Measurements from ENCODE around the gene IGSF3. TPM values are rescaled to one million over a fixed set of nuclear protein-coding genes. Genes with fewer than 3 reads are reported as not detected.
"Not testable (repeated sequence)": the region's sequence is repeated elsewhere in the genome, so short reads cannot be mapped to it uniquely, and the experiment has no call there.

The IGSF3 gene
- total RNA-seq, 2 donors from 2014 or later, result 1.4 to 1.6 TPM

GRCh38 chr1:116598420-116599036, 69.0 kb downstream of the IGSF3 start:
- DNase-seq (ENCODE audit: low spot score in 2 of 2); H3K36me3 Mint-ChIP-seq; H3K27ac Mint-ChIP-seq; H3K9me3 Mint-ChIP-seq: not testable (repeated sequence)
- ATAC-seq, result peak in 1 of 2 donors; percentile 71

- DNase-seq (ENCODE audit: low spot score in 2 of 2); H3K27ac Mint-ChIP-seq: not testable (repeated sequence)
- peak; percentile 52 to 69 for ATAC-seq
Measured at GRCh38 chr1:116597388-116597787, 70.1 kb downstream of the IGSF3 start.

GRCh38 chr1:116596742-116597307, 70.7 kb downstream of the IGSF3 start:
- H3K36me3 Mint-ChIP-seq; ATAC-seq; DNase-seq (ENCODE audit: low spot score in 2 of 2); H3K9me3 Mint-ChIP-seq; H3K27ac Mint-ChIP-seq: not testable (repeated sequence)

More at GRCh38 chr1:116597388-116597787, 70.1 kb downstream of the IGSF3 start:
- not testable (repeated sequence) for H3K36me3 Mint-ChIP-seq, H3K9me3 Mint-ChIP-seq

- not testable (repeated sequence) for H3K9me3 Mint-ChIP-seq; H3K36me3 Mint-ChIP-seq; H3K27ac Mint-ChIP-seq; DNase-seq (ENCODE audit: low spot score in 2 of 2)
- peak; percentile 58 to 70 for ATAC-seq
Measured at GRCh38 chr1:116595946-116596741, 71.4 kb downstream of the IGSF3 start.

- not testable (repeated sequence) for H3K9me3 Mint-ChIP-seq; H3K36me3 Mint-ChIP-seq; H3K27ac Mint-ChIP-seq; ATAC-seq; DNase-seq (ENCODE audit: low spot score in 2 of 2)
Measured at GRCh38 chr1:116595065-116595840, 72.3 kb downstream of the IGSF3 start.

- H3K36me3 Mint-ChIP-seq; ATAC-seq; H3K9me3 Mint-ChIP-seq; H3K27ac Mint-ChIP-seq; DNase-seq (ENCODE audit: low spot score in 2 of 2): not testable (repeated sequence)
Measured at GRCh38 chr1:116593977-116594376, 73.6 kb downstream of the IGSF3 start.

GRCh38 chr1:116593401-116593800, 74.1 kb downstream of the IGSF3 start:
- not testable (repeated sequence) for ATAC-seq

GRCh38 chr1:116591951-116592605, 75.5 kb downstream of the IGSF3 start:
- H3K36me3 Mint-ChIP-seq; ATAC-seq; H3K27ac Mint-ChIP-seq; H3K9me3 Mint-ChIP-seq; DNase-seq (ENCODE audit: low spot score in 2 of 2): not testable (repeated sequence)

More at GRCh38 chr1:116593401-116593800, 74.1 kb downstream of the IGSF3 start:
- not testable (repeated sequence) for H3K27ac Mint-ChIP-seq; H3K9me3 Mint-ChIP-seq; DNase-seq (ENCODE audit: low spot score in 2 of 2); H3K36me3 Mint-ChIP-seq

GRCh38 chr1:116591006-116591950, 76.3 kb downstream of the IGSF3 start:
- not testable (repeated sequence) for H3K36me3 Mint-ChIP-seq; H3K9me3 Mint-ChIP-seq; ATAC-seq; DNase-seq (ENCODE audit: low spot score in 2 of 2); H3K27ac Mint-ChIP-seq

GRCh38 chr1:116590359-116591005, 77.1 kb downstream of the IGSF3 start:
- not testable (repeated sequence) for H3K27ac Mint-ChIP-seq; ATAC-seq; H3K36me3 Mint-ChIP-seq; DNase-seq (ENCODE audit: low spot score in 2 of 2); H3K9me3 Mint-ChIP-seq

- peak; percentile 57 to 75 for ATAC-seq
- H3K36me3 Mint-ChIP-seq; H3K9me3 Mint-ChIP-seq; DNase-seq (ENCODE audit: low spot score in 2 of 2): not testable (repeated sequence)
- H3K27ac Mint-ChIP-seq, result peak overlapping the region in 1 of 2 donors; percentile 84
Measured at GRCh38 chr1:116589101-116589735, 78.3 kb downstream of the IGSF3 start.

GRCh38 chr1:116587501-116588227, 79.9 kb downstream of the IGSF3 start:
- no peak for ATAC-seq
- peaks cover 0 to 4% of the 10 kb centered on the region in 2 donors for H3K36me3 Mint-ChIP-seq

GRCh38 chr1:116586741-116587143, 80.8 kb downstream of the IGSF3 start:
- ATAC-seq (peak in 1 of 2 donors; percentile 35), DNase-seq (ENCODE audit: low spot score in 2 of 2) (no peak)
- Mint-ChIP-seq H3K9me3 (no peaks in the 10 kb centered on the region), H3K27ac (no peak overlapping the region), H3K36me3 (peaks cover 0 to 4% of the 10 kb centered on the region in 2 donors)

More at GRCh38 chr1:116587501-116588227, 79.9 kb downstream of the IGSF3 start:
- no peak for DNase-seq (ENCODE audit: low spot score in 2 of 2)
- Mint-ChIP-seq H3K9me3 (no peaks in the 10 kb centered on the region), H3K27ac (no peak overlapping the region)

GRCh38 chr1:116585886-116586285, 81.6 kb downstream of the IGSF3 start:
- Mint-ChIP-seq H3K9me3 (no peaks in the 10 kb centered on the region), H3K27ac (peak overlapping the region in 1 of 2 donors; percentile 46), H3K36me3 (peaks cover 0 to 4% of the 10 kb centered on the region in 2 donors)
- DNase-seq (ENCODE audit: low spot score in 2 of 2) (no peak), ATAC-seq (peak; percentile 35 to 72)

Data from activated naive CD4-positive, alpha-beta T cell treated with anti-CD3 and anti-CD28 coated beads, Interleukin-2, amount 50 U/mL, for 72 hours (primary cell).